Heart left ventricle (tissue), 13 donors: ENCODE data around the gene ABCC6.
"Not testable (repeated sequence)": the region's sequence is repeated elsewhere in the genome, so short reads cannot be mapped to it uniquely, and the experiment has no call there.

Experiments used
- POLR2A ChIP-seq, 2 donors: fragments of 450-650 bp; IDR thresholded peaks; one replicate each; pipeline ENCODE4 v1.6.1; 2017; ENCODE audit warnings: antibody characterized with exemption in 2 of 2, mild to moderate bottlenecking in 2 of 2, moderate library complexity in 2 of 2
- TF ChIP-seq, protein P1 (sequence below), 12 donors: fragments of 200-600 bp; sonication (generic) in 4 of 12; IDR thresholded peaks; one replicate each; pipeline versions ENCODE4 v1.5.0 to v1.8.0; 2018 to 2022; ENCODE audit warnings: antibody characterized with exemption in 12 of 12, mild to moderate bottlenecking in 5 of 12
- donor health status: ischemic (EF 13 %, LVEDD 7.1; RV severe dilation, severe dysfunction).
- donor health status: DM: no; HTN: yes; CAD: no.
- donor health status: DM: no; HTN: no; CAD: no.
- donor health status: ischemic (EF 25% LVEDD 6.9; RV normal size, moderate dysfunction).
- donor health status: ischemic (EF 25% LVEDD 5.7; RV mildly dilated, moderate dysfunction).
- donor health status: ischemic (EF 35%, LVEDD 5.7; RV mildly dilated, moderate dysfunction).
- donor health status: nonischemic (EF 11% LVEDD 7.7; RV severe dilation, severe dysfunction).
- donor health status: DM: yes; HTN: yes; CAD: no.
- donor health status: PGD.
- donor health status: ischemic (EF 29% LVEDD 5.4; RV normal size, mild dysfunction).
- donor health status: nonischemic (EF 23%, LVEDD 6.1; RV moderate dilation, normal function).

GRCh38 chr16:16205864-16206263, 17.4 kb downstream of the ABCC6 start:
- not testable (repeated sequence) for TF ChIP-seq POLR2A (IDR thresholded peaks at IDR 0.05)
- TF ChIP-seq, protein P1, sequence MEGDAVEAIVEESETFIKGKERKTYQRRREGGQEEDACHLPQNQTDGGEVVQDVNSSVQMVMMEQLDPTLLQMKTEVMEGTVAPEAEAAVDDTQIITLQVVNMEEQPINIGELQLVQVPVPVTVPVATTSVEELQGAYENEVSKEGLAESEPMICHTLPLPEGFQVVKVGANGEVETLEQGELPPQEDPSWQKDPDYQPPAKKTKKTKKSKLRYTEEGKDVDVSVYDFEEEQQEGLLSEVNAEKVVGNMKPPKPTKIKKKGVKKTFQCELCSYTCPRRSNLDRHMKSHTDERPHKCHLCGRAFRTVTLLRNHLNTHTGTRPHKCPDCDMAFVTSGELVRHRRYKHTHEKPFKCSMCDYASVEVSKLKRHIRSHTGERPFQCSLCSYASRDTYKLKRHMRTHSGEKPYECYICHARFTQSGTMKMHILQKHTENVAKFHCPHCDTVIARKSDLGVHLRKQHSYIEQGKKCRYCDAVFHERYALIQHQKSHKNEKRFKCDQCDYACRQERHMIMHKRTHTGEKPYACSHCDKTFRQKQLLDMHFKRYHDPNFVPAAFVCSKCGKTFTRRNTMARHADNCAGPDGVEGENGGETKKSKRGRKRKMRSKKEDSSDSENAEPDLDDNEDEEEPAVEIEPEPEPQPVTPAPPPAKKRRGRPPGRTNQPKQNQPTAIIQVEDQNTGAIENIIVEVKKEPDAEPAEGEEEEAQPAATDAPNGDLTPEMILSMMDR (IDR thresholded peaks at IDR 0.05) = not testable (repeated sequence)
